Fibroblast of the aortic adventitia (primary cell): ENCODE results near the gene INF2. TPM values are rescaled to one million over a fixed set of nuclear protein-coding genes. Genes with fewer than 3 reads are reported as not detected.

ENCODE experiments used
- DNase-seq: peaks from one replicate; pipeline ENCODE4 v3.0.0-alpha.2; 2010; ENCODE audit warnings: low read depth
- H3K4me3 ChIP-seq: 2 replicates; pipeline ENCODE4 v1.5.1; 2011; ENCODE audit warnings: low read depth, mild to moderate bottlenecking, control low read depth, low read length, moderate library complexity
- CTCF ChIP-seq: IDR thresholded peaks from 2 replicates; pipeline ENCODE4 v1.5.1; 2011; ENCODE audit warnings: mild to moderate bottlenecking, low read length, control low read depth, inconsistent platforms; ENCODE audit not compliant: insufficient read depth
- total RNA-seq: library from RNA; depleted of rRNA; stranded (reverse); fragments of >200 nt; gene quantifications from 2 replicates; pipeline ENCODE4 v1.2.3, GENCODE V29; 2012; ENCODE audit warnings: low replicate concordance

Gene INF2
- 38.3 and 64.0 TPM in 2 replicates for total RNA-seq

GRCh38 chr14:104689109-104689880 is at the start of gene INF2:
Gene INF2 (plus strand): TSS chr14:104689618. CDS start chr14:104701366, 11,748 bp downstream.
- no peak for DNase-seq
- no peak for TF ChIP-seq CTCF

GRCh38 chr14:104639885-104640548 is 49.4 kb upstream of the INF2 start:
- peak; percentile 40 for DNase-seq
- no peak overlapping the region for H3K4me3 ChIP-seq
- peak; percentile 93 for TF ChIP-seq CTCF

More at GRCh38 chr14:104689109-104689880, at the start of gene INF2:
- H3K4me3 ChIP-seq = peak within 1 kb of the TSS; percentile 94

GRCh38 chr14:104640681-104641080 is 48.7 kb upstream of the INF2 start:
- no peak overlapping the region for H3K4me3 ChIP-seq
- DNase-seq = no peak
- no peak for TF ChIP-seq CTCF

- no peak overlapping the region for H3K4me3 ChIP-seq
- no peak for TF ChIP-seq CTCF
- no peak for DNase-seq
These were observed 47.5 kb upstream of the INF2 start for GRCh38 chr14:104641753-104642539.

GRCh38 chr14:104642540-104642868 is 46.9 kb upstream of the INF2 start:
- DNase-seq = no peak
- no peak overlapping the region for H3K4me3 ChIP-seq
- TF ChIP-seq CTCF = no peak

- TF ChIP-seq CTCF = no peak
- no peak for DNase-seq
- no peak overlapping the region for H3K4me3 ChIP-seq
These were observed 46.1 kb upstream of the INF2 start for GRCh38 chr14:104643306-104643705.
